Renal pelvis (tissue), 4 donors: ENCODE measurements around the gene ARFGAP1. TPM values are rescaled to one million over a fixed set of nuclear protein-coding genes. Genes with fewer than 3 reads are reported as not detected.
"Not testable (repeated sequence)": the region's sequence is repeated elsewhere in the genome, so short reads cannot be mapped to it uniquely, and the experiment has no call there.

Experiments used
- DNase-seq: peaks from one replicate; pipeline ENCODE4 v3.0.0-alpha.2; 2013
- polyA plus RNA-seq, 3 donors: library from polyadenylated mRNA; unstranded; fragments of 120-200 nt; gene quantifications; one replicate each; pipeline ENCODE4 v1.2.1, GENCODE V29; 2013; ENCODE audit not compliant: insufficient read length in 3 of 3

The ARFGAP1 gene
- polyA plus RNA-seq, 3 donors, result 72.4 to 83.1 (median 77.7) TPM

DNA sequence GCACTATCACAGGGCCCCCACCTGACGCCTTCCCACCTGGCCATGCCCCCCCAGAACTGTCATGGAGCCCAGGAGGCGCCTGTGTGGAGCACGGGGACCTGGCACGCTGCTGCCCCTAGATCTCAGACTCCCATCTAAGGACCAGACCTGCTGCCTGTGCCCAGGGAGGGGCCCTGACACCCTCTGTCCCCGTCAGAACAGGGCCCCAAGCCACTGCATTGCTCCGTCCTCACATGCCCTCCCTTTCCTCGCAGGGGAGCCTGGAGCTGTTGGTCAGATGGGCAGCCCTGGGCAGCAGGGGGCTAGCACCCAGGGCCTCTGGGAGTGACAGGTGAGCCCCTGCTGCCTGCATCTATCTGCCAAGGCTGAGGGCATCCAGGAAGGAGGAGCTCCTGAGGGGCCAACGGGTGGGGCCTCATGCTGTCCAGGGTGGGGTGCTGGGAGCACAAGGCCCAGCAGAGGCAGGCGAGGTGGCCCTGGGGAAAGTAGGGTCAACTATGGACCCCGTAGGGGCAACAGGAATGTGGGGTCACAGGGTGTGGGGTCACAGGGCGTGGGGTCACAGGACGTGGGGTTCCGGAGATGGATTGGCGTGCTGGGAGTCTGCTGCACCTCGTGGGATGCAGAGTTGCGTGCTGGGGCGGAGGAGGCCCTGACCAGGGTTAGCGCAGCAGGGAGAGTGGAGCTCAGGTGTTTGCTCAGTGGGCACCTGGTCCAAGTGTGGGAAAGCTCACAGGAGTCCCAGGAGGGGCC lies 56.9 kb downstream of the ARFGAP1 start:
- DNase-seq, result no peak

DNA sequence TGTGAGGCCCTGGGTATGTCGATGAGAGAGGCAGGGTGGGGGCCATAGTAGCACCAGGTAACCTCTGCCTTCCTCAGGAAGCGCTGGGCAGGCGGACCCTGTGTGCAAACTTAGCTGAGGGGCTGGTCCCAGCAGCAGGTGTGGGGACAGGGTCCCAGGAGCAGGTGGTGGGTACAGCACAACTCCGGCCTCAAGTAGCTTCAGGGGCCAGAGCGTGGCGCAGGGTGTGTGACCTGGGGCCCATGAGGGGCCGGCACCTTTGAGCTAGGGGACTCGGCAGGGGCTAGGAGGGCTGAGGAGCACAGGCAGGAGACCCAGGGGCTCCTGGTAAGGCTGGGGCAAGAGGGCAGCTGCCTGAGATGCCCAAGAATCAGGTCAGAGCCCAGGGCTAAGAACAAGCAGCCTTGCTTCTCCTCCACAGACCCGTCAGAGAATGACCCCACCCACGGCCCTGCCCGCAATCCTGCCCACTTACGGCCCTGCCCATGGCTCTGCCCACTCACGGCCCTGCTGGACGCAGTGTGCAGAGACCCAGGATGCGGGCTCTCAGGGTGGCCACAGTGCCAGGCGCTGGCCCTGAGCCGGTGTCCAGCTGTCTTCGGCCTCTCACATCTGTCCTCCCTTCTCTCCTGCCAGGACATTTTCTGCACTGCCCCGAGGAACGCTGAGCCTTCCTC lies 57.6 kb downstream of the ARFGAP1 start:
- DNase-seq, result no peak

DNA sequence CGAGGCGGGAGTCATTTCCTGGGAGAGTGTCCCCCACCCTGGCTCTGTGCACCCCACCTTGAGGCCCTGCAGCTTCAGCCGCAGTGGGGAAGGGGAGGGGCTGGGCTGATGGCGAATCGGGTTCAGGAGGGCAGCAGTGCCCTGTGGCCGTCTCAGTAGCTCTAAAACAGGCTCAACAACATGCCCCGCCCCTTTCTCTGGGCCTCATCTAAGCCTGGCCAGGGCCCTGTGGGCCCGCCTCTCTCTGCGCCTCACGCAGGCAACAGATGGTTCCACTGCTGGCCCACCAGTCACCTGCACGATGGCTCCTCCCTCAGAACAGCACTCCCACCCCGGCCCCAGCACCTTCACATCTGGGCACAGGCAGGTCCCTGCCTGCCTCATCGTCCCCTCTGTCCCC lies 58.3 kb downstream of the ARFGAP1 start:
- no peak for DNase-seq

DNA sequence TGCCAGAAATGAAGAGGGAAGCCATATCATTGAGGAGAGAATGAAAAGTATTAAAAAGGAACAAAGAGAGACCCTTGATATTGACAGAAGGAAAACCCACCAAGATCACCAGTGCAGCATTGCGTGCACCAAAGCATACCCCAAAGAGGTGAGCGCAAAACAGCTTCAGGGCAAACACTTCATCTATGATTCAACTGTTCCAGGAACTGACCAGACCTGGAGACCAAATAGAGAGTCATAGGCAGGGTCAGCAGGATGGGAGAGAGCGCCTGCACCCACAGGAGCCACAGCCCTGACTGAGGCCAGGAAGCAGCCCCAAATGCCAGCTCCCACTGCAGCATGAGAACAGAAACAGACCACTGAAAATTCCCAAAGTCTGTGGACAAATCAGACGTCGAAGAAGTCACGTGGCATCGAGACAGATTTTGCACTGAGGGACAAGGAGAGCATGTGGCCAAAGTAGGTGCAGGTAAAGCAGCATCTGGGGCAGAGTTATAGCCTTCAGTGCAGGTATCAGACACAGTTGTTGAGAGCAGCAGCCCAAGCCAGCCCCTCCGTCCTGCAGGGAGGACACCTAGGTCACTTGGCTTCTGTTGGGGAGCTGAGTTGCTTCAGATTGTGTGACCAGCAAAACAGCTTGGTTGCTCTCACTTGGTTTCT lies 59.3 kb downstream of the ARFGAP1 start:
- DNase-seq, result no peak

DNA sequence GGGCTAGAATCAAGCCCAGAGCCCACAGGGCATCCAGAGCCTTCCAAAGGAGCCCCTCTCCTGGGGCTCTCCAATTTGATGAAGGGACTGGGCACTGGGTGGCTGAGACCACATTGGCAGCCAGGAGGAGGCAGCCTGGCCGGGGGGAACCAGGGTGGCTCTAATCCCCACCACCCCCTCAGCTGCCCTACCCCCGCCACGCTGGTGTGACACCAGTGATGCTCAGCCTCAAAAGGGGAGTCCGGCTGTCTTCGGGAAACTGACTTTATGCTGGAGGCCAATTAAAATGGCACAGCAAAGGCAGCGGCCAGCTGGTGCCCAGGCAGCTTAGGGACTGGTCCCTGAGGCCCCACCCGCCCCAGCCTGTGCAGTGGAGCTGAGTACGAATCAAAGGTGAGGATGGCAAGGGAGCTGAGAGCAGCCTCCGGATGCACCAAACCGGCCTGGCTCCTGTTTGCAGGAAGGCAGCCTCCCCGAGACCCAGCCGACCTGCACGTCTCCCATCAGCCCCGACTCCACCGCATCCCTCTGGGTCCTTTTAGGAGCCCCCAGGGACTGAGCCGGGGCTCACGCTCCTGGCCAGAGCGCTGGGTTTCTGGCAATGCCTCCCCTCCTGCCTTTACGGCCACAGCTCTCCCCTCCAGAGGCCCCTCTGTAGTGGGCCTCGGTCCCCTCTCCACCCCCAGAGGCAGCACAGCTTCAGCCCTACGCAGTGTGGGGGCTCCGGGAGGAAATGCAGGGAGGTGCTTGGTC lies 60.1 kb downstream of the ARFGAP1 start:
- no peak for DNase-seq

DNA sequence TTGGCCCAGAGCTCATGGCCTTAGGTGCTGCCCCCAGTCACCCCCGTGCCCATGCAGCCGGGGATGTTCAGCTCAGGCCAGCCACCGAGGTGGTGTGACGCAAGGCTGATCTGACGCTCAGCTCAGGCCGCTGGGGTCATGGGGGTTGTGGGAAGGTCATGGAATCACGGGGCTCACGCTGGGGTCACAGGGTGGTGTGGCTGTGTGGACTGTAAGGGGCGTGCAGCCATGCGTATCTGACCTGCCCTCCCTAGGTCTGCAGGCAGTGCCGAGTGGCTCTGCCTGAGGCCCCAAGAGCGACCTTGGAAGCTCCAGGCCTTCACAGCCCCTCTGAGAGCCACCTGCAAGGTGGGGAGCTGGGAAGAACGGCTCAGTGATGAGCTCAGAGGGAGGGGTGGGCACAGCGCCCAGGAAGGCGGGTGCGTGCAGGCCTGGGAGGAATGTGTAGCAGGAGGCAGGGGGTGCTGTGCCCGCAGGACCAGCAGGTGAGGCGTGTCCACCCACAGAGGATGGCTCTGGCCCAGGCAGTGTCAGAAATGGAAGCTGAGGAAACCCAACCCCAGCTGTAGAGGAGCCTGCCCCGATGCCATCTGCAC lies 60.7 kb downstream of the ARFGAP1 start:
- no peak for DNase-seq

DNA sequence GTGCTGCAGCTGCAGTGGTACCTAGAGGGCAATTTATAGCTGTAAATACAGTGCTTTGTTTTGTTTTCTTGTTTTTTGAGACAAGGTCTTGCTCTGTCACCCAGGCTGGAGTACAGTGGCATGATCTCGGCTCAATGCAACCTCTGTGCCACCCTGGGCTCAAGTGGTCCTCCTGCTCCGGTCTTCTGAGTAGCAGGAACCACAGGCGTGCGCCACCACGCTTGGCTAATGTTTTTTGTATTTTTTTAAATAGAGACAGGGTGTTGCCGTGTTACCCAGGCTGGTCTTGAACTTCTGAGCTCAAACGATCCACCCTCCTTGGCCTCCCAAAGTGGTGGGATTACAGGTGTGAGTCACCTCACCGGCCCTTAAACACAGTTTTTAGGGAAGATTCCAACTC lies 61.7 kb downstream of the ARFGAP1 start:
- DNase-seq, result no peak

DNA sequence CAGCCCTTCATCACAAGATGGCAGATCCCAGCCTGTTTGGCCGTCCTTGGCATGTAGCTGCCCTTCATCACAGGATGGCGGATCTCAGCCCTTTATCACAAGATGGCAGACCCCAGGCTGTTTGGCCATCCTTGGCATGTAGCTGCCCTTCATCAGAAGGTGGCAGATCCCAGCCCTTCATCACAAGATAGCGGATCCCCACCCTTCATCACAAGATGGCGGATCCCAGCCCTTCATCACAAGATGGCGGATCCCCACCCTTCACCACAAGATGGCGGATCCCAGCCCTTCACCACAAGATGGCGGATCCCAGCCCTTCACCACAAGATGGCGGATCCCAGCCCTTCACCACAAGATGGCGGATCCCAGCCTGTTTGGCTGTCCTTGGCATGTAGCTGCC lies 62.4 kb downstream of the ARFGAP1 start:
- not testable (repeated sequence) for DNase-seq

DNA sequence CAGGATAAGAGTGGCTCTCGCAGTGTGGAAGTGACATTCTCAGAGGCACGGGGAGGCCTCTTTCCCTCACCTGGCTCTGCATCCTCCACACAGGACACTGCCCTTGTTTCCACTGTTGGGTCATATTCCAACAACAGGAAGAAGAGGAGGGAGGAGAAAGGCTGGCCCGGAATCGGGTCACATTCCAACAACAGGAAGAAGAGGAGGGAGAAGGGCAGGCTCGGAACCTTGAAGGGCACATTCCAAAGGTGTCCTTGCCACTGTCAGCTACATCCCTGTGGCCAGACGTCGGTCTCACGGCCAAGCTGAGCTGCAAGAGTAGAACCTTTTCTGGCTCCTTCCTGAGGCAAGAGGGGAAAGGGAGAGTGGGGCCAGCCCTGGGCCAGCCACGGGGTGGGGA lies 63.1 kb downstream of the ARFGAP1 start:
- DNase-seq, result no peak

DNA sequence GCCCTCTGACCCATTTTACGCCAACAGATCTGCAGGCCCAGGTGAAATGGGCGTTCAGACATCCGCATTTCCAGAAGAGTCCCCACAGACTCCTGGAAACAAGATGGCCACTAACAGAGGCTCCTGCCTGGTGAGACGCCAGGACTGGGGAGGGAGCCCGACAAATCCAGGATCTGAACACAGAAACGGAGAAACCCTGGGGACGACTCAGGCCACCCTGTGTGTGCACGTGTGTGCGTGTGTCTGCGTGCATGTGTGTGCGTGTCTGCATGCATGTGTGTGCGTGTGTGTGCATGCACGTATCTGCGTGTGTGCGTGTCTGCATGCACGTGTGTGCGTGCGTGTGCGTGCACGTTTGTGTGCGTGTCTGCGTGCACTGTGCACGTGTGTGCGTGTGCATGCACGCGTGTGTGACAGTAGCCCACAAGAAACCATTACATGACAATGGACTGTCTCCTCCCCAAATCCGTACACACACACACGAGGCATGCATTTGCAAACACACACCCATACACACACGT lies 63.7 kb downstream of the ARFGAP1 start:
- DNase-seq, result no peak

DNA sequence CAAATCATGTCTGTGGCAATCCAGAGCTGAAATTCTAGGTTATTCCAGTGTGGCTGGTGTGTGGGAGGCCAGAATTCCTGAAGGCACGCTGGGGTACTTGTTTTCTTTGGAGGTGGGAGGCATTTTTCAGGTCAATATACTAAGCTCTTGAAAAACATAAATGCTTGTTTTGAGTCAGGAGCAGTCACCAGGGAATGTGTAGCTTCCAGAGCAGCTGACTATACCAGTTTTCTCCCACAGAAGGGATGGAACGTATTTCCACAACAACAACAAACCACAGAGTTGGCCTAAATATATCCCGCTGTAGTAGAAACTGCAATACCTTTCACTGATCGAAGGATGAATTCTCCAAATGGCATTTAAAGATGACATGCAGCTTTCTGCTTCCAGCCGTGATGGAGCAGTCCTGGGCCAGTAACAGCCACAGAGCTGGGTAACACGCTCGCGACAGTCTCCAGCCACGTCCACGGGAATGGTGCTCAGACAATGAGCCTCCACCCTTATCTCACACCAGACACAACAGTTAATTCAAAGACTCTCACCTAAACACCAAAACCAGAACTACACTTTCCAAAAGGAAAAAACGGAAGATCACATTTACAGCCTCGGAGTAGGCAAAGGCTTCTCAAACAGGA lies 65.3 kb downstream of the ARFGAP1 start:
- no peak for DNase-seq

Other genes with a start within 250 kb of the ARFGAP1 start
- 10 to 100 TPM; 42.7 to 44.6 (median 44.4) TPM for gene YTHDF1, start 56.7 kb upstream of the ARFGAP1 start, polyA plus RNA-seq
- 1 to 10 TPM in 1 of 3 donors, under 1 TPM in 2; 0.61 to 1.3 (median 0.75) TPM for gene BIRC7, start 36.9 kb upstream of the ARFGAP1 start, polyA plus RNA-seq
- gene NKAIN4, start 18.4 kb upstream of the ARFGAP1 start, polyA plus RNA-seq, result 10 to 100 TPM; 27.2 to 43.8 (median 41.1) TPM
- 1 to 10 TPM in 2 of 3 donors, under 1 TPM in 1; 0.95 to 1.2 (median 1.1) TPM for gene COL20A1, start 20.4 kb downstream of the ARFGAP1 start, polyA plus RNA-seq
- gene CHRNA4, start 88.5 kb downstream of the ARFGAP1 start, polyA plus RNA-seq, result 10 to 100 TPM in 2 of 3 donors, 1 to 10 TPM in 1; 8.6 to 23.6 (median 19.1) TPM
- 1 to 10 TPM; 7.1 to 8.9 (median 8.1) TPM for gene KCNQ2, start 199.8 kb downstream of the ARFGAP1 start, polyA plus RNA-seq
- gene EEF1A2, start 226.3 kb downstream of the ARFGAP1 start, polyA plus RNA-seq, result 1 to 10 TPM in 2 of 3 donors, under 1 TPM in 1; 0.96 to 2.4 (median 1.2) TPM
- 100 to 1,000 TPM; 285 to 420 (median 332) TPM for gene PPDPF, start 248.0 kb downstream of the ARFGAP1 start, polyA plus RNA-seq